Measurements from ENCODE around the gene WWC1. TPM values are rescaled to one million over a fixed set of nuclear protein-coding genes. Genes with fewer than 3 reads are reported as not detected.

Gene WWC1
- total RNA-seq, 2 donors from 2014 or later = 40.0 to 49.4 TPM

DNA sequence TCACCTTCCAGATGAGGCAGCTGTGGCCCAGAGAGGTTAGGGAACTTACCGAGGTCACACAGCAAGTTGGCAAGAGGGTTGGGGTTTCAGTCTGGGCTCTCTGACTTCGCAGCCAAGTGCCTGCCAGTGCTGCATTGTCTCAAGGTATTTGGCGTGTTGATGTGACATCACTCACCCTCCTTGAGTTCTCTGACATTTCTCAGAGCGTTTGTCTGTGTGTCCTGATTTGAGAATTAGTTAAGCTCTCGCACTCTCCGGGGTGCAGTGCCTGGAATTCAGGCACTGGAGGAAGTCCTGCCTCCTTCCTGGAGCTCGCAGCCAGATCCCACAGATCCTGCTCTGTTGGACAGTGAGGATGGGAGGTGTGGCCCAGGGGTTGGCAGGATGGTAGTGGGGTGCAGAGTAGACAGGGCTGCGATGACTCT is 25.7 kb downstream of the WWC1 start:
- WGBS, 2 donors = 60 to 67% methylated on average over 8 of the region's 8 CpGs
- Histone ChIP-seq H3K4me3 (no peak overlapping the region), H3K9me3 (no peaks in the 10 kb centered on the region), H3K36me3 (replicated peaks in 1 of 2; ENCODE audit: insufficient read depth in 1 of 2, low read depth in 2 of 2) (no peaks in the 10 kb centered on the region), H3K27me3 (no peaks in the 10 kb centered on the region), H3K4me1 (peaks cover 62% of the 10 kb centered on the region), H3K27ac (peak overlapping the region; percentile 78 to 93 (median 92))
- ATAC-seq (no peak), DNase-seq (no peak)
- TF ChIP-seq, protein P1, sequence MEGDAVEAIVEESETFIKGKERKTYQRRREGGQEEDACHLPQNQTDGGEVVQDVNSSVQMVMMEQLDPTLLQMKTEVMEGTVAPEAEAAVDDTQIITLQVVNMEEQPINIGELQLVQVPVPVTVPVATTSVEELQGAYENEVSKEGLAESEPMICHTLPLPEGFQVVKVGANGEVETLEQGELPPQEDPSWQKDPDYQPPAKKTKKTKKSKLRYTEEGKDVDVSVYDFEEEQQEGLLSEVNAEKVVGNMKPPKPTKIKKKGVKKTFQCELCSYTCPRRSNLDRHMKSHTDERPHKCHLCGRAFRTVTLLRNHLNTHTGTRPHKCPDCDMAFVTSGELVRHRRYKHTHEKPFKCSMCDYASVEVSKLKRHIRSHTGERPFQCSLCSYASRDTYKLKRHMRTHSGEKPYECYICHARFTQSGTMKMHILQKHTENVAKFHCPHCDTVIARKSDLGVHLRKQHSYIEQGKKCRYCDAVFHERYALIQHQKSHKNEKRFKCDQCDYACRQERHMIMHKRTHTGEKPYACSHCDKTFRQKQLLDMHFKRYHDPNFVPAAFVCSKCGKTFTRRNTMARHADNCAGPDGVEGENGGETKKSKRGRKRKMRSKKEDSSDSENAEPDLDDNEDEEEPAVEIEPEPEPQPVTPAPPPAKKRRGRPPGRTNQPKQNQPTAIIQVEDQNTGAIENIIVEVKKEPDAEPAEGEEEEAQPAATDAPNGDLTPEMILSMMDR (IDR thresholded peaks at IDR 0.05) = no peak
- TF ChIP-seq POLR2A (IDR thresholded peaks at IDR 0.05) = no peak
- intact Hi-C loops (cut with DNase I) = no loop called here

DNA sequence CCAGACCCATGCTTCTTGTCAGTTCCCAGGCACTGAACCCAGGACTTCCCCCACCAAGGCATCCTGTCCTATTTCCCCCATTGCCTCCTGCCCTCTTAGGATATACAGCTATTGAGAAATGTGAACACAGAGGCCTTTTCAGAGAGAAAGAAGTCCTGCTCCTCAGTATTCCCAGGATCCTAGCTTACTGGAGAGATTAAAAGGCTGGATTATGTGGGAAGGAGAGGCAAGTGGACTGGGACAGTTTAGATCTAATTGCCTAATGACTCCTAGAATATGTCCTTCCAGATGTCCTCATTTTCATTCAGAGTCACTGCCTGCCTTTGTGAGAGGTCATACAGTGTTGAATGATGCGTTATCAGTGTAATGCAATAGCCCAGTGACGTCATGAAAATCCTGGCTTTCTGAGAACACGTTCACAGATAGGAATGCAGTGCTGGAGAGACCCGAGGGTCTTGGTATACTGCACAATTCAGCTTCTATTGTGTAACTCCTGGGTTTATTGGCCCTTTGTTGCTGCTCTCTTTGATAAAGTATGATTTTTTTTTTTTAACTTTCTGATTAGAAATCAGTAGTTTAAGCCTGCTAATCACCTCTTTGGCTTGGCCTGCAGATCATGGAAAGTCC is 26.2 kb downstream of the WWC1 start:
- TF ChIP-seq, protein P1 (IDR thresholded peaks at IDR 0.05) = no peak
- peak in 2 of 3 donors; percentile 16 to 31 for TF ChIP-seq POLR2A (IDR thresholded peaks at IDR 0.05)
- 3 to 5% methylated on average over 4 of the region's 4 CpGs for WGBS, 2 donors
- DNase-seq (peak; percentile 58 to 89 (median 73)), ATAC-seq (peak; percentile 69)
- H3K27ac ChIP-seq = peak overlapping the region; percentile 78 to 93 (median 92)
- no peaks in the 10 kb centered on the region for H3K36me3 ChIP-seq (replicated peaks in 1 of 2; ENCODE audit: insufficient read depth in 1 of 2, low read depth in 2 of 2)
- H3K4me3 ChIP-seq = no peak overlapping the region
- no peaks in the 10 kb centered on the region for H3K27me3 ChIP-seq
- H3K4me1 ChIP-seq = peaks cover 62% of the 10 kb centered on the region
- H3K9me3 ChIP-seq = no peaks in the 10 kb centered on the region
- intact Hi-C loops (cut with DNase I) = no loop called here

- ATAC-seq = no peak
- Histone ChIP-seq H3K4me1 (peaks cover 62% of the 10 kb centered on the region), H3K9me3 (no peaks in the 10 kb centered on the region), H3K27ac (peak overlapping the region in 3 of 4 donors; percentile 91 to 93 (median 92)), H3K4me3 (no peak overlapping the region), H3K36me3 (replicated peaks in 1 of 2; ENCODE audit: insufficient read depth in 1 of 2, low read depth in 2 of 2) (no peaks in the 10 kb centered on the region), H3K27me3 (no peaks in the 10 kb centered on the region)
- intact Hi-C loops (cut with DNase I) = no loop called here
- TF ChIP-seq, protein P1 (IDR thresholded peaks at IDR 0.05) = no peak
- no peak for TF ChIP-seq POLR2A (IDR thresholded peaks at IDR 0.05)
- DNase-seq = no peak
- 76 to 88% methylated on average over 4 of the region's 4 CpGs for WGBS, 2 donors
Observed at GRCh38 chr5:168318240-168318639, 26.8 kb downstream of the WWC1 start.

DNA sequence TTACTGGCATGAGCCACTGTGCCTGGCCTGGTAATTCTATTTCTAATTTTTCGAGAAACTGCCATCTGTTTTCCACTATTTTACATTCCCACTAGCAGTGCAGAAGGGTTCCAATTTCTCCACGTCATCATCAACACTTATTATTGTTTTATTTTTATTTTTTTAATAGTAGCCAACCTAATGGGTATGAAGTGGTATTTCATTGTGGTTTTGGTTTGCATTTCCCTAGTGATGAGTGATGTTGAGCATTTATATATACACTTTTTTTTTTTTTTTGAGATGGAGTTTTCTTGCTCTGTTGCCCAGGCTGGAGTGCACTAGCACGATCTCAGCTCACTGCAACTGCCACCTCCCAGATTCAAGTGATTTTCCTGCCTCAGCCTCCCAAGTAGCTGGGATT is 28.3 kb downstream of the WWC1 start:
- Histone ChIP-seq H3K36me3 (replicated peaks in 1 of 2; ENCODE audit: insufficient read depth in 1 of 2, low read depth in 2 of 2) (no peaks in the 10 kb centered on the region), H3K4me3 (no peak overlapping the region), H3K27ac (peak overlapping the region in 3 of 4 donors; percentile 58 to 93 (median 91)), H3K4me1 (peaks cover 57% of the 10 kb centered on the region), H3K9me3 (no peaks in the 10 kb centered on the region), H3K27me3 (no peaks in the 10 kb centered on the region)
- DNase-seq (no peak), ATAC-seq (no peak)
- WGBS, 2 donors = 84 to 94% methylated on average over 3 of the region's 3 CpGs
- TF ChIP-seq POLR2A (IDR thresholded peaks at IDR 0.05) = no peak
- TF ChIP-seq, protein P1 (IDR thresholded peaks at IDR 0.05) = no peak
- intact Hi-C loops (cut with DNase I) = no loop called here

DNA sequence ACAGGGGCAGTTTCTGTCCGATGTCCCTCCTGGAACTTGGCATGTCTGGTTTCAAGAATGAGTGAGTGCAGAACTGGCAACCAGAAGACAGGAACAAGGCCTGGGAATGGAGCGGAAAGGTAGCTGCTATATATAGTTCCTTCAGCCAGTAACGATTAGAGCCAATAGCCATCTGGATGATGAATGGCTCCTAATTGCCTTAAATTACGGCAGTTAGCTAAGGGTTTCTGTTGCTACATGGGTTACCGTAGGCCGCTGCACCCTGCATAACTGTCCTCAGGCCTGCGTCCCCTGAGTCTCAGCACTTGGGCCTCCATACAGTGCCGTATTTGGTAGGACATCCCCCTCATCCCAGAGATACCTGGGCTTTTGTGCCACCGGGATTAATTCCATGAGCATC is 29.4 kb downstream of the WWC1 start:
- no peak for ATAC-seq
- Histone ChIP-seq H3K4me1 (peaks cover 53% of the 10 kb centered on the region), H3K4me3 (no peak overlapping the region), H3K27me3 (no peaks in the 10 kb centered on the region), H3K9me3 (no peaks in the 10 kb centered on the region), H3K27ac (peak overlapping the region; percentile 18 to 91 (median 56)), H3K36me3 (replicated peaks in 1 of 2; ENCODE audit: insufficient read depth in 1 of 2, low read depth in 2 of 2) (no peaks in the 10 kb centered on the region)
- TF ChIP-seq, protein P1 (IDR thresholded peaks at IDR 0.05) = no peak
- TF ChIP-seq POLR2A (IDR thresholded peaks at IDR 0.05) = no peak
- intact Hi-C loops (cut with DNase I) = no loop called here
- 53 to 65% methylated on average over 9 of the region's 9 CpGs for WGBS, 2 donors
- DNase-seq = no peak

Measured in body of pancreas (tissue), 4 donors.